AG09319 (cell line): Measurements from ENCODE around the gene DST.

Experiments used
- DNase-seq: peaks from one replicate; pipeline ENCODE4 v3.0.0-alpha.2; 2010; ENCODE audit warnings: low read depth; ENCODE audit errors: extremely low read depth
- CTCF ChIP-seq: IDR thresholded peaks from 2 replicates; pipeline ENCODE4 v1.5.1; 2011; ENCODE audit warnings: low read depth, mild to moderate bottlenecking, inconsistent platforms, low read length, moderate library complexity

The DST gene

DNA sequence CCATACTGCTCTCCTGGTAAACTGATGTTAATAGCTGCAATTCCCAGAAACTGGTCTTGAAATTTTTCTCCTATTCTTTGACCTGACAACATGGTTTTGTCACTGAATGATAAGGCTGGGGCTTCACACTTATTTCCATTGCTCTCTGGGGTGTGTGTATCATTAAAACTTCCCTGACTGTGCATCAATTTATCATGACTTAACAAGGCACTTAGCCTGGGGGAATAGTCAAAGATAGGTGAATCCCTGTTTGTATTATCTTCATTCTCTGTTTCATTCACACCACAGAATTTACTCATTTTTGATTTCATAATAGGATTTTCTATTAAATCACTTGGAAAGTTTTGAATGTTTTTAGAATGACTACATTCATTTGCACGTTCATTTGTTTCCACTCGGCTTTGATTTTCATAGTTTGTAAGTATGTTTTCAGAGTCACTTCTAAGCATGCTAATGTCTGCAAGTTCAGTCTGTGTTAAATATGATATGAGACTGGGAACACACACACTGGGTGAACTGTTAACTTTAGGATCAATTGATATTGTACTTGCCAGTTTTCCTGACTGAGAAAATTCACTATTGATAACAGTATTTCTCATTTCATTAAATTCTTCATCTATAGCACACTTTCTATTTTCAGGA is 35.5 kb downstream of the DST start:
- TF ChIP-seq CTCF: no peak
- DNase-seq: no peak

DNA sequence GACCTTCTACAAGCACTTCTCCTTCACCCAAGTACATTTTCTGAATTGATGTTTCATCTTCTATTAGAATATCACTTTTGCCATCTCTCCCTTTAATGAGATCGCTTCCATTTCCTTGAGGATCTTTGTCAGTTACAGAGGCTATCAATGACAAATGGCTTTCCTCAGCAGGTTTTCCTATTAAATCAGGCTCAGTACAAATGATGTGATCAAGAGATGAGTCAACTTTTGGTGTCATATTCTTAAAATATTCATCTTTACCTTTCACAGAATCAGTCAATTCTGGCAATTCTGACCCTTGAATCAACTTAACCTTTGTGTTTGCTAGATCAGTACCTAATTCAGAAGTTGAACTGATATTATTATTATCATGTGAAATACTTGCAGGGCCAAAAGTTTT is 37.3 kb downstream of the DST start:
- DNase-seq: no peak
- TF ChIP-seq CTCF: no peak

DNA sequence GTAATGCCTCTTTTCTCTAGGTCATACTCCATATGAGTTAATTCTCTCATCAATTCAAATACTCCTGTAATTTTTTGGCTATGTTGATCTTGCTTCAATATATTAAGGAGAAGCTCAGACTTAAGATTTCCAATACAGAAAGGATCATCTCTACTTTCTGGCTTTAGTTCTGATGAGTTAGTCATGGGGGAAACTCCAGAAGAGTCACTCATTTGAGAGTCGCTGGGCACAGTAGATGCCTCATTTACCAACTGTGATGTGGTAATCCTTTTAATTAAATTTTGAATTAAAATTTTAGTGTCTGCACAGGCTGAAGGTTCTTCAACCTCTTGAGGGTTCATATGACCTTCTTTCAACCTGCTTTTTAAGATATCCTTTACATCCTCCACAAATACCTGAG is 38.5 kb downstream of the DST start:
- DNase-seq: no peak
- no peak for TF ChIP-seq CTCF

GRCh38 chr6:56601390-56601789 is 41.3 kb downstream of the DST start:
- no peak for TF ChIP-seq CTCF
- DNase-seq: no peak

DNA sequence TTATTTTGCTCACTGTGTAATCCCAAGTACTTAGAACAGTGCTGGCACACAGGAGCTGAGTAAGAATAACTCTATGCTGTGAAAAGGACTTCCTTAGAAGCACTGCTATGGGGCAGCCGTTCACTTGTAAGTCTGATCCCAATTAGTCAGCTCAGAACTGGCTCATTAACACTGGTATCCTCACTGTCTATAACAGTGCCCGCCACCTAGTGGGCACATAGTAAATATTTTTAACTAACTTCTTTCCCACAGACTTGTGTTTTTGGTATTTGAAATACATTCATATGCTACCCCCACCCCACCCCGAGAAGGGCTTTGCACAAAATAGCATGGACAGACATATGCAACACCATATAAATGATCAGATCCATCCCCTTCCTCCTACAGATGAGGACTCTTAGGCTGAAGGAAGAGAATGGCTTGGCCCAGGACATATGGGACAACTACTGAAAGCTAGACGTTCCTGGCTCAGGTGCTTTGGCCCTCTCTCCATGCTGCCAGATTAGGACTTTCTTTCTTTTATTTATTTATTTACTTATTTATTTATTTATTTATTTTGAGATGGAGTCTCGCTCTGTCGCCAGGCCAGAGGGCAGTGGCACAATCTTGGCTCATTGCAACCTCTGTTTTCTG is 47.1 kb downstream of the DST start:
- peak; percentile 54 for TF ChIP-seq CTCF
- peak; percentile 10 for DNase-seq

DNA sequence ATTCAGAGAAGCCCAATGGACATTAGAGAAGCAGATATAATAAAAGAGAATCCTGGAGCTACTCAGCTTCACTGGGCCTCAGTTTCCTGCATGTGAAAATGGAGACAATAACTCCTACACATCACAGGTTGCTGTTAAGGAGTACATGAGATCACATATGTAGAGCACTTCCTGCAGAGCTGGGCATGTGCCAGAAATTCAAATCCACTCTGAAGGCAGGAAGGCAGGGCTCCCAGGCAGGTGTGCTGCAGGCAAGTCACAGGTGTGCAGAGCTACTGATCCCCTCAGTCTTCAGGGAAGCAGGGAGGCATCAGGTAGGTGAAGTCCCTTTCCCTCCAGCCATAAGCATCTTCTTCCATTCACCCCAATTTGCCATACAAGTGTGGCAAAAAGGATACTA is 48.0 kb downstream of the DST start:
- no peak for TF ChIP-seq CTCF
- no peak for DNase-seq

DNA sequence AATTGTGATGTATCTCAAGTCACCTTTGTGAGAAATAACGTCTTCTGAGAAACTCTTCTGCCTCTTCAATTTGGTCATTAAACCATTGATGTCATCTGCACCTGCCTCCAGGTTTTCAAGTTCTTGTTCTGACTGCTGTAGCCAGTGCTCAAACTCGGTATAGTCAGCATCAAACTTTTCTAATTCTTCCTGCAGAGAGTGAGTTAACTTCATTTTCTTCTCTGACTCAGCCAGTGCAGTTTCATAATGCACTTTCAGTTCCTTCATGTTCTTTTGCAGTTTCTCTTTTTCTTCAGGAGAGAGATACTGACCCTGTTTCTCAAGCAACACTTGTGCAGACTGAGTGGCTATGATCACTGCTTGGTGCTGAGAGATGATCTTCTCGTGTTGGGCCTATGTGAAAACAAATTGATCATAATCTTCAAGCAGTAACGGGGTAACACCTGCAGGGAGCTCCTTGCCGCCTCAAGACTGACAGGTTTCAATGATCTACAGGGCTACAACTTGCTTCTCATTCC is 48.8 kb downstream of the DST start:
- DNase-seq: no peak
- TF ChIP-seq CTCF: no peak
